Effector memory CD8-positive, alpha-beta T cell (primary cell): ENCODE results near the gene MMADHC.
"Not testable (repeated sequence)": the region's sequence is repeated elsewhere in the genome, so short reads cannot be mapped to it uniquely, and the experiment has no call there.

Experiments used
- ATAC-seq: fragments of 150-1000 bp; cut with Tn5 transposase; replicated peaks from 2 replicates; pipeline ENCODE4 v1.10.0; 2021; ENCODE audit warnings: mild to moderate bottlenecking, moderate library complexity
- DNase-seq, 3 experiments: peaks; one replicate each; pipeline ENCODE4 v3.0.0; 2021
- H3K27ac Mint-ChIP-seq, 2 donors: one replicate each; pipeline ENCODE4 v1.8.0; 2022; ENCODE audit warnings: mild to moderate bottlenecking in 2 of 2, mixed read lengths in 2 of 2, moderate library complexity in 2 of 2
- H3K27me3 Mint-ChIP-seq, 2 donors: one replicate each; pipeline ENCODE4 v1.8.0; 2022; ENCODE audit warnings: mixed read lengths in 2 of 2
- H3K36me3 Mint-ChIP-seq: one replicate; pipeline ENCODE4 v1.8.0; 2022; ENCODE audit warnings: mild to moderate bottlenecking, moderate library complexity, mixed read lengths; ENCODE audit not compliant: insufficient read depth
- H3K4me1 Mint-ChIP-seq, 2 donors: one replicate each; pipeline ENCODE4 v1.8.0; 2022; ENCODE audit warnings: low read depth in 2 of 2, mixed read lengths in 2 of 2
- H3K4me3 Mint-ChIP-seq, 2 donors: one replicate each; pipeline ENCODE4 v1.8.0; 2022; ENCODE audit warnings: mild to moderate bottlenecking in 2 of 2, mixed read lengths in 2 of 2, moderate library complexity in 2 of 2
- H3K9me3 Mint-ChIP-seq, 2 donors: one replicate each; pipeline ENCODE4 v1.8.0; 2022; ENCODE audit warnings: mixed read lengths in 2 of 2

MMADHC gene

GRCh38 chr2:149579972-149580882, 7.3 kb downstream of the MMADHC start:
- peaks cover 30 to 54% of the 10 kb centered on the region in 2 donors for H3K4me1 Mint-ChIP-seq
- H3K4me3 Mint-ChIP-seq: peak overlapping the region in 1 of 2 donors; percentile 32
- H3K27ac Mint-ChIP-seq: peak overlapping the region; percentile 56 to 67
- ATAC-seq: no peak
- H3K9me3 Mint-ChIP-seq: no peaks in the 10 kb centered on the region
- H3K27me3 Mint-ChIP-seq: no peaks in the 10 kb centered on the region
- DNase-seq: no peak
- H3K36me3 Mint-ChIP-seq: peaks cover 82% of the 10 kb centered on the region

GRCh38 chr2:149577269-149577668, 10.3 kb downstream of the MMADHC start:
- peaks cover 25 to 40% of the 10 kb centered on the region in 2 donors for H3K4me1 Mint-ChIP-seq
- no peaks in the 10 kb centered on the region for H3K9me3 Mint-ChIP-seq
- DNase-seq: no peak
- no peaks in the 10 kb centered on the region for H3K27me3 Mint-ChIP-seq
- peaks cover 75% of the 10 kb centered on the region for H3K36me3 Mint-ChIP-seq
- no peak overlapping the region for H3K4me3 Mint-ChIP-seq
- ATAC-seq: no peak
- peak overlapping the region; percentile 1 to 77 for H3K27ac Mint-ChIP-seq

GRCh38 chr2:149575752-149576151, 11.8 kb downstream of the MMADHC start:
- H3K4me1 Mint-ChIP-seq: peaks cover 21 to 32% of the 10 kb centered on the region in 2 donors

GRCh38 chr2:149575277-149575676, 12.3 kb downstream of the MMADHC start:
- Mint-ChIP-seq H3K4me1 (peaks cover 19 to 29% of the 10 kb centered on the region in 2 donors), H3K4me3 (no peak overlapping the region), H3K9me3 (no peaks in the 10 kb centered on the region), H3K36me3 (peaks cover 85% of the 10 kb centered on the region), H3K27ac (peak overlapping the region in 1 of 2 donors; percentile 5), H3K27me3 (no peaks in the 10 kb centered on the region)
- DNase-seq (no peak), ATAC-seq (no peak)

More at GRCh38 chr2:149575752-149576151, 11.8 kb downstream of the MMADHC start:
- H3K9me3 Mint-ChIP-seq: no peaks in the 10 kb centered on the region
- ATAC-seq (no peak), DNase-seq (no peak)
- peaks cover 81% of the 10 kb centered on the region for H3K36me3 Mint-ChIP-seq
- H3K4me3 Mint-ChIP-seq: no peak overlapping the region
- H3K27ac Mint-ChIP-seq: peak overlapping the region in 1 of 2 donors; percentile 5
- H3K27me3 Mint-ChIP-seq: no peaks in the 10 kb centered on the region

GRCh38 chr2:149573760-149574159, 13.8 kb downstream of the MMADHC start:
- H3K9me3 Mint-ChIP-seq: no peaks in the 10 kb centered on the region
- H3K36me3 Mint-ChIP-seq: peaks cover 88% of the 10 kb centered on the region
- no peaks in the 10 kb centered on the region for H3K27me3 Mint-ChIP-seq
- no peak overlapping the region for H3K4me3 Mint-ChIP-seq
- DNase-seq: no peak
- H3K4me1 Mint-ChIP-seq: peaks cover 16 to 21% of the 10 kb centered on the region in 2 donors
- ATAC-seq: no peak
- H3K27ac Mint-ChIP-seq: peak overlapping the region in 1 of 2 donors; percentile 62

- Mint-ChIP-seq H3K9me3 (no peaks in the 10 kb centered on the region), H3K27me3 (no peaks in the 10 kb centered on the region), H3K4me3 (no peak overlapping the region), H3K4me1 (peaks cover 10 to 11% of the 10 kb centered on the region in 2 donors), H3K27ac (peak overlapping the region in 1 of 2 donors; percentile 61), H3K36me3 (peaks cover 82% of the 10 kb centered on the region)
- DNase-seq (no peak), ATAC-seq (no peak)
These were observed 15.2 kb downstream of the MMADHC start for GRCh38 chr2:149572102-149572953.

- Mint-ChIP-seq H3K36me3 (peaks cover 60% of the 10 kb centered on the region), H3K27ac (no peak overlapping the region), H3K4me1 (peaks cover 0 to 4% of the 10 kb centered on the region in 2 donors), H3K27me3 (no peaks in the 10 kb centered on the region), H3K4me3 (no peak overlapping the region), H3K9me3 (no peaks in the 10 kb centered on the region)
- no peak for DNase-seq
- no peak for ATAC-seq
These were observed 19.4 kb downstream of the MMADHC start for GRCh38 chr2:149568138-149568537.

GRCh38 chr2:149566652-149567051, 20.9 kb downstream of the MMADHC start:
- H3K36me3 Mint-ChIP-seq: peaks cover 50% of the 10 kb centered on the region
- no peaks in the 10 kb centered on the region for H3K9me3 Mint-ChIP-seq
- no peaks in the 10 kb centered on the region for H3K4me1 Mint-ChIP-seq
- H3K27ac Mint-ChIP-seq: peak overlapping the region in 1 of 2 donors; percentile 42
- no peak for DNase-seq
- H3K27me3 Mint-ChIP-seq: no peaks in the 10 kb centered on the region
- ATAC-seq: no peak
- no peak overlapping the region for H3K4me3 Mint-ChIP-seq

- Mint-ChIP-seq H3K36me3 (peaks cover 39% of the 10 kb centered on the region), H3K27ac (peak overlapping the region in 1 of 2 donors; percentile 82)
- H3K9me3 Mint-ChIP-seq, ATAC-seq, H3K27me3 Mint-ChIP-seq, H3K4me3 Mint-ChIP-seq, H3K4me1 Mint-ChIP-seq, DNase-seq: not testable (repeated sequence)
These were observed 21.9 kb downstream of the MMADHC start for GRCh38 chr2:149565625-149566024.

GRCh38 chr2:149564983-149565382, 22.6 kb downstream of the MMADHC start:
- Mint-ChIP-seq H3K27ac (peak overlapping the region in 1 of 2 donors; percentile 82), H3K9me3 (no peaks in the 10 kb centered on the region), H3K4me1 (no peaks in the 10 kb centered on the region), H3K4me3 (no peak overlapping the region), H3K27me3 (no peaks in the 10 kb centered on the region), H3K36me3 (peaks cover 33% of the 10 kb centered on the region)
- DNase-seq (no peak), ATAC-seq (no peak)

- Mint-ChIP-seq H3K4me1 (no peaks in the 10 kb centered on the region), H3K27me3 (no peaks in the 10 kb centered on the region), H3K36me3 (peaks cover 24% of the 10 kb centered on the region), H3K4me3 (no peak overlapping the region), H3K27ac (no peak overlapping the region), H3K9me3 (no peaks in the 10 kb centered on the region)
- DNase-seq (no peak), ATAC-seq (no peak)
These were observed 23.5 kb downstream of the MMADHC start for GRCh38 chr2:149564097-149564496.

- Mint-ChIP-seq H3K4me3 (no peak overlapping the region), H3K27ac (no peak overlapping the region), H3K27me3 (peaks cover 0 to 8% of the 10 kb centered on the region in 2 donors), H3K4me1 (no peaks in the 10 kb centered on the region), H3K9me3 (no peaks in the 10 kb centered on the region), H3K36me3 (peaks cover 12% of the 10 kb centered on the region)
- DNase-seq: no peak
- ATAC-seq: no peak
These were observed 25.3 kb downstream of the MMADHC start for GRCh38 chr2:149562324-149562723.

- Mint-ChIP-seq H3K4me3 (no peak overlapping the region), H3K9me3 (no peaks in the 10 kb centered on the region), H3K27ac (no peak overlapping the region), H3K27me3 (peaks cover 0 to 8% of the 10 kb centered on the region in 2 donors), H3K4me1 (no peaks in the 10 kb centered on the region), H3K36me3 (peaks cover 4% of the 10 kb centered on the region)
- DNase-seq (peak; percentile 39 to 45 (median 40)), ATAC-seq (peak; percentile 29)
These were observed 26.2 kb downstream of the MMADHC start for GRCh38 chr2:149561309-149561926.
